D721Med (cell line): ENCODE data around the gene CTNNAL1.

Source experiments
- DNase-seq: peaks from one replicate; pipeline ENCODE4 v3.0.0; 2011; ENCODE audit warnings: low spot score; ENCODE audit not compliant: insufficient read length
- FAIRE-seq: peaks from 2 replicates; lab custom pipeline; 2011; peaks lifted over from hg19 to GRCh38; lab: Jason Lieb, UNC
- CTCF ChIP-seq: IDR thresholded peaks from 2 replicates; pipeline ENCODE4 v1.5.1; 2012; ENCODE audit warnings: mild to moderate bottlenecking, control low read depth; ENCODE audit not compliant: insufficient read depth; ENCODE audit errors: missing control alignments

The CTNNAL1 gene

GRCh38 chr9:108996643-108997042 lies 16.7 kb downstream of the CTNNAL1 start:
- no peak for FAIRE-seq
- no peak for DNase-seq
- no peak for TF ChIP-seq CTCF

GRCh38 chr9:108994695-108995094 lies 18.6 kb downstream of the CTNNAL1 start:
- no peak for FAIRE-seq
- DNase-seq = no peak
- no peak for TF ChIP-seq CTCF

- no peak for TF ChIP-seq CTCF
- DNase-seq (no peak), FAIRE-seq (no peak)
Observed at GRCh38 chr9:108991479-108991878, 21.8 kb downstream of the CTNNAL1 start.

GRCh38 chr9:108983885-108984284 lies 29.4 kb downstream of the CTNNAL1 start:
- no peak for TF ChIP-seq CTCF
- DNase-seq = no peak
- no peak for FAIRE-seq

GRCh38 chr9:108980893-108981292 lies 32.4 kb downstream of the CTNNAL1 start:
- DNase-seq = no peak
- no peak for FAIRE-seq
- no peak for TF ChIP-seq CTCF

- DNase-seq (no peak), FAIRE-seq (no peak)
- TF ChIP-seq CTCF = no peak
Observed at GRCh38 chr9:108978205-108978604, 35.1 kb downstream of the CTNNAL1 start.

GRCh38 chr9:108973895-108974294 lies 39.4 kb downstream of the CTNNAL1 start:
- DNase-seq (no peak), FAIRE-seq (no peak)
- no peak for TF ChIP-seq CTCF
